ENCODE measurements around the gene KRTAP2-4.

DNA sequence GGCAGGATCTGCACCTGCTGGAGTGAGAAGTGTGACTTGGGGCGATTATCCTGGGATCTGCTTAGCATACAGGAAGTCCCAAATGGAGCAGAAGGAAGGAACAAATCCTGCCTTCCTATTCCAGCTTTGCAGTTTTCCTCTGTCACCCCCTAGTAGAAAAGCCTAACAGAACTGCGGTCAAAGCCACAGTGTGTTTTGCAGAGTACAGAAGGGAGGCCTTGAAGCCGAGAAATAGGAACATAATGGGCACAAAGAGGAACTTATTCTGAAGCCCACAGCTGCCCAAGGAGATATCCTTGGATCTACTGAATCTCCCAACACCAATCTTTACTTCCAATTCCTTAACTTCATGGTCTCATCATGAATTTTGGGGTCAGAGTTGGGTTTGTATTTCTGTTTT, 47.1 kb downstream of the KRTAP2-4 start:
- TF ChIP-seq, protein P1, sequence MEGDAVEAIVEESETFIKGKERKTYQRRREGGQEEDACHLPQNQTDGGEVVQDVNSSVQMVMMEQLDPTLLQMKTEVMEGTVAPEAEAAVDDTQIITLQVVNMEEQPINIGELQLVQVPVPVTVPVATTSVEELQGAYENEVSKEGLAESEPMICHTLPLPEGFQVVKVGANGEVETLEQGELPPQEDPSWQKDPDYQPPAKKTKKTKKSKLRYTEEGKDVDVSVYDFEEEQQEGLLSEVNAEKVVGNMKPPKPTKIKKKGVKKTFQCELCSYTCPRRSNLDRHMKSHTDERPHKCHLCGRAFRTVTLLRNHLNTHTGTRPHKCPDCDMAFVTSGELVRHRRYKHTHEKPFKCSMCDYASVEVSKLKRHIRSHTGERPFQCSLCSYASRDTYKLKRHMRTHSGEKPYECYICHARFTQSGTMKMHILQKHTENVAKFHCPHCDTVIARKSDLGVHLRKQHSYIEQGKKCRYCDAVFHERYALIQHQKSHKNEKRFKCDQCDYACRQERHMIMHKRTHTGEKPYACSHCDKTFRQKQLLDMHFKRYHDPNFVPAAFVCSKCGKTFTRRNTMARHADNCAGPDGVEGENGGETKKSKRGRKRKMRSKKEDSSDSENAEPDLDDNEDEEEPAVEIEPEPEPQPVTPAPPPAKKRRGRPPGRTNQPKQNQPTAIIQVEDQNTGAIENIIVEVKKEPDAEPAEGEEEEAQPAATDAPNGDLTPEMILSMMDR (IDR thresholded peaks at IDR 0.05; ENCODE audit: low read depth, low read length), result no peak
- TF ChIP-seq EZH2phosphoT487 (IDR thresholded peaks at IDR 0.05; ENCODE audit: low read depth), result no peak

Measured in OCI-LY3 (cell line).